ENCODE measurements around the gene HEBP1.
A peak's percentile ranks its signal among the peaks of the same experiment; 100 is the strongest.

Gene HEBP1

DNA sequence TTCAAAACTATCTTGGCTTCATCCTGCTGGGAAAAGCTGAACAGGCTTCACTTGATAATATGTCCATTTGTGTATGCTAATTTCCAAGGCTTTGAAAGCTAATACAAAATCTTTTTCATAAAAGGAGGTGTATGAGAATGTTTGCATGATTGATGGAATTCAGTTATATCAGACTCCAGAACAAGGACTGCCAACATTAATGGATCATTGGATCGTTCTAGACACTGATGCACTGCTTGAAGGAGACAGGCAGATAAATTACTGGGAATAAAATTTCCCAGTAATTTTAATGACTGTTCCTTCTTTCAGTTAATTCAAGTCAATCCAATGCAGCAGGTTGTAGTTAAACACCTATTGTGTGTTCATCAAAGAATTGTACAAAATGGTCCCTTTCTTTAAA lies 48.6 kb downstream of the HEBP1 start:
- no peak for DNase-seq

DNA sequence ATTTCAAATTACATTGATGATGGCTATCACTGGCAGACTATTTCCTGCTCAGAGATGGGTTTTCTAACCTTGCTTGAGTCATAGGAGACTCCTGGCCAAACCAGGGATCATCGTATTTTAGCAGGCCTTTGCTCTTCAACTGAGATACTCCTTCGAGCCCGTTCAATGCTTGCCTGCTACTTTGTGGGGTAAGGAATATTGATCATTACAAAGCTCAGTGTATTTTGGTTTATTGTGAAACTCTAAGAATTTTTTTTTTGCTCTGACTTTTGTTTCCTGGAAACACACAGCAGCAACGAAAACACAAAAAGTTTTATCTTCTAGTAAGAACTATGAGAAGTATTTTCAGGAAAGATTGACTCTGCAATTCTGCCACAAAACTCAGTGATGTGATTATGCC lies 52.2 kb downstream of the HEBP1 start:
- no peak for DNase-seq

GRCh38 chr12:12946686-12947355 lies 53.2 kb downstream of the HEBP1 start:
- DNase-seq: no peak

DNA sequence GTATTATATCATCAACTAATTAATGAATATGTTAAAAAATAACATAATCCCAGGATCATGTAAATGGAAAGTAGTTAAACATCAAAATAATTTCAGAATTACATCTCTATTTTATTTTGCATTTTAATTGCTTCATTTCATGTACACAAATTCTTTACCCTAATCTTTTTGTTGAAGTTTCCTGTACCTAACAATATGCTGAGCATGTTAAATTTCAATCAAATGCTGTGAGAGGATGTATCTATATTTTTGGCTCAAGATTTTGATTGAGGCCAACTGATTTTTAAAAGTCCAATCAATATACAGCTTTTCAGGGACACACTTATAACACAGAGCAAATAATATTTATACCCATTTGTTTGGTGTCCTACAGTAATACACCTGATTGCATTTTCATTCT lies 54.5 kb downstream of the HEBP1 start:
- DNase-seq: no peak

DNA sequence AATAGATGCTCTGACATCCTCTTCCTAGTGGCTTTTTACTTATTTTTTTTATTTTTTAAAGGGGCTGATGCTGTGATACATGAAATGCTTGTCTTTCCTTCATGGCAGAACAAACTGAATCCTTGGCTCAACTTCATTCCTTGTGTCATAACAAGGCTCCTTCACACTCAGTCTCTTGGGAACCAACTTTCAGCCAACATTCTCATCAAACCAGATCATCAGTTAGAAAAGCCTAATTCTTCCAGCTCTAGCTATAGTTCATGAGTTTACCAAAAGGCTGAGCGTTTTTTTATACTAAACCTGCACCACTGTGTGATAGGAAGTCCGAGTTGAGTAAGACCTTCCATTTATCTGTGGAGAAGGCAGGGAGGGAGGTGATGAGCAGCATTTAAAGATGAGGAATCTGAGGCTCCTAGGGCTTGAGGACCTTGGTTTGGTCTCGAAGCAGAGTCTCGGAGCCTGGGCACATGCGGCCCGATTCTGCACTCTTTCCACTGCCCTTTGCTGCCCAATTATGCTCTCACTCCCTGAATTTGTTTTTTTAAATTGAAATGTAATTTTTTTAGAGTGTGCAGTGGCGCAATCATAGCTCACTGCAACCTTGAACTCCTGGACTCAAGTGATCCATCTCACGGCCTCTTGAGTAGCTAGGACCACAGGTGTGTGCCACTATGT lies 56.3 kb downstream of the HEBP1 start:
- DNase-seq: no peak

- DNase-seq: no peak
Measured at GRCh38 chr12:12941450-12942350, 58.4 kb downstream of the HEBP1 start.

DNA sequence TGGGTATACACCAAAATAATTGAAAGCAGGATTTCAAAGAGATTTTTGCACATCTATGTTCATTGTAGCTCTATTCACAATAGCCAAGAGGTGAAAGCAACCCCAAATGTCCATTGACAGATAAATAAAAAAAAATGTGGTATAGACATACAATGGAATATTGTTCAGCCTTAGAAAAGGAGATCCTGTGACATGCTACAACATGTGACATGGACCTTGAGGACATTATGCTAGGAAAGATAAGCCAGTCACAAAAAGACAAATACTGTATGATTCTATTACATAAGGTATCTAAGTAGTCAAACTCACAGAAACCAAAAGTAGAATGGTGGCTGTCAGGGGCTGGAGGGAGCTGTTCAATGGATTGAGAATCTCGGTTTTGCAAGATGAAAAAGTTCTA lies 60.2 kb downstream of the HEBP1 start:
- no peak for DNase-seq

DNA sequence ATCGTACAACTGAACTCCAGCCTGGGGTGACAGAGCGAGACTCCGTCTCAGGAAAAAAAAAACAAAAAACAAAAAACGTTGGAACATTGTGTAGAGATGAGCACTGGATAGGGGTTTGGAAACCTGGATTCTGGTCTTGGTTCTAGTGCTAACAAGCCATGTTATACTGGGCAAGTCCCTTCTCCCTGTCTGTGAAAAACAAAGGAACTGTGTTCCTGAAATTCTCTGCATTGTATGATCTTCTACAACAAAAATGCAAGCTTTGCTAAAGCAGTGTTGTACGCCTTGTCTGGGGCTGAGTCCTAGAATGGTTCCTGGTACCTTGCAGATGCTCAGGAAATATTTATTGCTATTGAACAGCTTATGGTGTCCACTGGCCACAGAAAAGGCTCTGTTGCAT lies 61.5 kb downstream of the HEBP1 start:
- no peak for DNase-seq

- DNase-seq: no peak
Measured at GRCh38 chr12:12936983-12937491, 63.0 kb downstream of the HEBP1 start.

DNA sequence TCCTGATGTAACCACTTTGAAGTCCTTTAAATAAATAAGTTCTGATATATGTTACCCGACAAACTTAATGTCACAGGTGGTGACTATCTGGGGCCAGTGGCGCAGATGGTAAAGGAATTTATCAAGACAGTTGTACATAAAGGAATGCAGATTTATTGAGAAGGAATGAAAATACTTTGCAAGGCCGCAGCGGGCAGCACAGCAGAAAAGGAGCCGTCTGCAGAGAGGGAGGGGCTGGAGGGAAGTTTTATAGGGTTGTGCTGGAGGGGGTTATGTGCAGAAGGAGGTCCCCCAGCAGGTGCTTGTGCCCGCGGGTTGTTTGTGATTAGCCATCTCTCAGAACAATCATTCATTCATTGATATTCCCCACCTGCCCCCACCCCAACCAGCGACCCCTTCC lies 65.5 kb downstream of the HEBP1 start:
- DNase-seq: no peak

DNA sequence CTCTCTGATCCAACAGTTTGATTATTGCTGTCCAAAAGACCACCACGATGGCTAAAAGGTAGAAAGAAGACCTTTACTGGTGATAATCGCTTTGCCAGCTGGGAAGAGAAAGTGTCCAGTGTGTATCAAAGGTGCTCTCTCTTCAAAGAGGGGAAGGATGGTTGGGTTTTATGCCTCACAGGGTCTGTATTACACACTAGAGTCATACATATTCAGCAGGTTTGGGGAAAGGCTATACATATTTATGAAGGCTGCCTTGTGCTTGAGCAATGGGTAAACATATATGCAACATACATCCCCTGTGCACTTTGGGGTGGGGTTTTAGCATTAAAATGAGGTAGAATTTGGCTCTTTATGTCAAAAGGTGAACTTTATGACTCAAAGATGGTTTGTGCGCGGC lies 66.3 kb downstream of the HEBP1 start:
- DNase-seq: no peak

DNA sequence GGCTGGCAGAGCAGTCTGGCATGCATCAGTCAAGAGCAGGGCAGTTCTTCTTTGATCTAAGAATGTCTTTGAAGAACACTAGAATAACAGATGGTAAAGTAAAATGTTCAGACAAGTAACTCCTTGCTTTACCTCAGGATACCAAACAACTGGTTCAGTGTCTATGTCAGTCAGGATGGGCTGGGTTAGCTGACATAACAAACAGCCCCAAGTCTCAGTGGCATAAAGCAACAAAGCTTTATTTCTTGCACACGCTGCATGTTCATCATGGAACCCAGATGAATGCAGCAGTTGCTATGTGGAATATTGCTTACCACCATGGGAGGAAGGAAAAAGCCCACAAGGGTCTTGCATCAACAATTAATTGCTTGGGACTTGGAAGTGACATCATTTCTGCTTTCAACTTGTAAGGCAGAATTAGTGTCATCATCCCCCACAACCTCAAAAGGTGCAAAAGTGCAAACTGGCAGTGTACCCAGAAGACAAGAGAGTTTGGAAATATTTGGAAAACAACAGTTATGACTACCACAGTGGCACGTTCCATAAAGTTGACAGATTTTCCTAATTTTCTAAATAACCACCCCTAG lies 69.3 kb downstream of the HEBP1 start:
- peak in 3 of 4 experiments; percentile 15 to 44 (median 44) for DNase-seq

- no peak for DNase-seq
Measured at GRCh38 chr12:12929696-12930095, 70.4 kb downstream of the HEBP1 start.

DNA sequence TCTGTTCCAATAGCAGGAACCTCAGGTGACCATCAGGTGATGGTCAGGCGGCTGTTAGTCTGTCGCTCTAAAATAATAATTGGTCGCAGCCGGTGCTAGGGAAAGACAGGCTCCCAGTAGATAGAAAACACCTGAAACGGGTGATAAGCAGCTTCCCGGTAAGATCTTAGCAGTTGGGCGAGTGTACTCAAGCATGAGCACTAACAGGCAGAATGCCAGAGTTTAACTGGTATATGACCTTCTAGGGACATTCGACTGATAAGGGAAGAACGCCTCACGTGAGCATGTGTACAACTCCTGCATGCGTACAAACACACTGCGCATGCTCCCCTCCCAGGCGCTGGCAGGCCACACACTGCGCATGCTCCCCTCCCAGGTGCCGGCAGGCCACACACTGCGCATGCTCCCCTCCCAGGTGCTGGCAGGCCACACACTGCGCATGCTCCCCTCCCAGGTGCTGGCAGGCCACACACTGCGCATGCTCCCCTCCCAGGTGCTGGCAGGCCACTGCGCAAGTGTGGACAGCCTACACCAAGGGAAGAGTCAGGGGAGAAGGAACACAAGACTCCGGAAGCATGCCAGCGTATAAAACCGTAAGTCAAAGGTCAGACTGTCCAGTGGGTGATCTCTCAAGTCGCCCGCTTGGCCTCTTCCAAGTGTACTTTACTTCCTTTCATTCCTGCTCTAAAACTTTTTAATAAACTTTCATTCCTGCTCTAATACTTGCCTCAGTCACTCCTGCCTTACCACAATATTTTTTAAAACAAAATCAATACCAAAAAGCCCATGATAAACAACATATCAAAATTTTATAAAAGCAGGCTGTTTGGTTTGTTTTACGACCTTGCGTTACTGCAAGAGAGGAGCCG lies 72.6 kb downstream of the HEBP1 start:
- peak in 3 of 4 experiments; percentile 27 to 74 (median 60) for DNase-seq

DNA sequence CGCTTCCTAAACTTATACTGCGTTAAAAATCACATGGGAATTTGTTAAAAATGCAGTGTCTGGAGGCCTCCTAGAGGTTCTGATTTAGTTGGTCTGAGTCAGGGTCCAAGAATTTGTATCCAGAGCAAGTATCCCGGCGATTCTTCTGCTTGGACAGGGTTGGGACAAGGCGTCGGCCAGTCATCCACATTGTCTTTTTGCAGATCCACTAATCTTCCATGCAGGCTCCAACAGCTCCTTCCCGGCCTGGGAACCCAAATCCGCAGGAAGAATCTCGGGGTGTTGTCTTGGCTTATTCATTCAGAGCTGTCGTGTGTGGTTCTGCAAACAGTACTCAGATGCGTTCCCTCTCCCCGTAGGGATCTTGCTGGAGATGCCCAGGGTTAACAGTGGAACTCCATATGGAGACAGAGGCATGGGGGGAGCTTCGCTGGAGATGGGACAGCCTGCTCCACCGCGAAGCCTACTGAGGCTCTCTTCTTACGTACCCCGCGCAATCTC lies 73.4 kb downstream of the HEBP1 start:
- no peak for DNase-seq

DNA sequence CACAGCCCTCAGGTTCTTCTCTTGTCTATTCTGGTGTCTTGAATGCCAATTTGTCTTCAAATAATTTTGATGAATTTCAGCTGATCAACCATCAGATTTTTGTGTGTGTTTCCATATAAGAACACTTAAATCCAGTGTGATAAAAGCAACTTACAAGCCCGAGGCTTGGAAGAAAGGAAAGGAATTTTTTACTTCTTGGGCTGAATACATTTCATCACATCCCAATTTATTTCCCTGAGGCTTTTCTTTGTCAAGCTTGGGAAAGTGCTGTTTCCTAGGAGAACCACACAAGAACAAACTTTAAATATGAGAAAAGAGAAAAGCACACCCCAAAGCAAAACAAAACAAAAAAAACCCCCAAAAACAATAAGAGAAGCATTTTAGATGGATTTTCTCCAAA lies 74.7 kb downstream of the HEBP1 start:
- DNase-seq: no peak
